GM19023 (cell line): ENCODE measurements around the gene ACKR2.

Experiments used
- ATAC-seq: cut with Tn5 transposase; IDR thresholded peaks from one replicate; pipeline ENCODE4 v1.9.1; 2021; ENCODE audit warnings: mild to moderate bottlenecking, moderate library complexity; ENCODE audit not compliant: unreplicated experiment

Gene ACKR2

GRCh38 chr3:42809202-42809601 is at the start of gene ACKR2:
Gene ACKR2, plus strand, starts transcription at chr3:42809445. Its CDS starts 55,058 bp downstream, at chr3:42864503.
- no peak for ATAC-seq

- ATAC-seq, result no peak
Measured at GRCh38 chr3:42762046-42762724, 47.1 kb upstream of the ACKR2 start.

GRCh38 chr3:42763021-42763420 is 46.2 kb upstream of the ACKR2 start:
- no peak for ATAC-seq

- no peak for ATAC-seq
Measured at GRCh38 chr3:42764115-42764514, 45.1 kb upstream of the ACKR2 start.

GRCh38 chr3:42764561-42765295 is 44.5 kb upstream of the ACKR2 start:
- ATAC-seq, result no peak

GRCh38 chr3:42769477-42770131 is 39.6 kb upstream of the ACKR2 start:
- ATAC-seq, result no peak

- ATAC-seq, result no peak
Measured at GRCh38 chr3:42771271-42771670, 38.0 kb upstream of the ACKR2 start.

GRCh38 chr3:42772670-42773408 is 36.4 kb upstream of the ACKR2 start, which contains the start of gene CCDC13:
Gene CCDC13, minus strand, starts transcription at chr3:42773253. Its CDS starts 14,908 bp downstream, at chr3:42758345.
- ATAC-seq, result peak; percentile 98

GRCh38 chr3:42773409-42773751 is 35.9 kb upstream of the ACKR2 start:
- ATAC-seq, result peak; percentile 2

- no peak for ATAC-seq
Measured at GRCh38 chr3:42778644-42779043, 30.6 kb upstream of the ACKR2 start.

- ATAC-seq, result no peak
Measured at GRCh38 chr3:42780398-42780797, 28.8 kb upstream of the ACKR2 start.

- ATAC-seq, result peak; percentile 62
Measured at GRCh38 chr3:42780892-42781700, 28.1 kb upstream of the ACKR2 start.

- no peak for ATAC-seq
Measured at GRCh38 chr3:42786212-42786611, 23.0 kb upstream of the ACKR2 start.

- ATAC-seq, result no peak
Measured at GRCh38 chr3:42786631-42787030, 22.6 kb upstream of the ACKR2 start.

- ATAC-seq, result no peak
Measured at GRCh38 chr3:42790714-42791229, 18.5 kb upstream of the ACKR2 start.

- ATAC-seq, result no peak
Measured at GRCh38 chr3:42795621-42796181, 13.5 kb upstream of the ACKR2 start.

GRCh38 chr3:42796332-42796885 is 12.8 kb upstream of the ACKR2 start:
- no peak for ATAC-seq

GRCh38 chr3:42799376-42799775 is 9.9 kb upstream of the ACKR2 start:
- no peak for ATAC-seq

- ATAC-seq, result no peak
Measured at GRCh38 chr3:42800251-42800650, 9.0 kb upstream of the ACKR2 start.
